ENCODE measurements around the gene IL17RD.

Gene IL17RD

DNA sequence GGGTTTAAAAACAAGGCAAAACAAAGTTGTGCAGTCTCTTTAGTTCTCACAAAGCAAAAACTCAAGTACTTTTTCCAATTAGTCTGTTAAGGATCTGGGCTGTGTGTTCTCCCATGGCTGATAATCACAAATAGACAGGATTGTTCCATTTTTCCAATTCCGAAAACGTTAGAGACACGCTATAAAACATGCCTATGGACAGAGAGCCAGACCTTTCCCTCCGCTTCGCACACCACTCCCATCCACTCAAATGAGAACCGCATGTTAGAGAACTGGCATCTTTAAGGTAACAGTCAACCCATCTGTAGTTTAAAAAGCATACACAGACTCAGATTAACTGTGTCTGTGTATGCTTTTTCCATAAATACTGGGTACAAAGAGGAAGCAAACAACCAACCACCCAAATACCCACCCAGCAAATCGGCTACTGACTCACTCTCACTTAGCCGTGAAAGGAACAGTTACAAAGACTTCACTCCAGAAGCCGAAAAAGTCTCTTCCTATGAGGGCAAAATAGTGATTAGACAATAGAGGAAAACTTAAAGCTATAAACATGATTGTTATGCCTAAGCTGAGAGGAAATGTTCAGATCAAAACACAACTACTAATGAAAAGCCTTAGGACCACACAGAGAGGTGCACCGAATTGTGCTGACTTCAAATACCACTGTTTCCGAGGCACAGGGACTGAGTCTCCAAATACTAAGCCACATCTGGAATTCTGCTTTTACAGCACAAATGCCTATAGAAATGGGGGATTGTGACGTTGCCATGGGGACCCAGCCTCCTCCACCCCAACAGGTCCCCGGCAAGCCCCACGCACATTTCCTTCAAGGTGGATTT is 36.1 kb downstream of the IL17RD start:
- DNase-seq, result no peak

DNA sequence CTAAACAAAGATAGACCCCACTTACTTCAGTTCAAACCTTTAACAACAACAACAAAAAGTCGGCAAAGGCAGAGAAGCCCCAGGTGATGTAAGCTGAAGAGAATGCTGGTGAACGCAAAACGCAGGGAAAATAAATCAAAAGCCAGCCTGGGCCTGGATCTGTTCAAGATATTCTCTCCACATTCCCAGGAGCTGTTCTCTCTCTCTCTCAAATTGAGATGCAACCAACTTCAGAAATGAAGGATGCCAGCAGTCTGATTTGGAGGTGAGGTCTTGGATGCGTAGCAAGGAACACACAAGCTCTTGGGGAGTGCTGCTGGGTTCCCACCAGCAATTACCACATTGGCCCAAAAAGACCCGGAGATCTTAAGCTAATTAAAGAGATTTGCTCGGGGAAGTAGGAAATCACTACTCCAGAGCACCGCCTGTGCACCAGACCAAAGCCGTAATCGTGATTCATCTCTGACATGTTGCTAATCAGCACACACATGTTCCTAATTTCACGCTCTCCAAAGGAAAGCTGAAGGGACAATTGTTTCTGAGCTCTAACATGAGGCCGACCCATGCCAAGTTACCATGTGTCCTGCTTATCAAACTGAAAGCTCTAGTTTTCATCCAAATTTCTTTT is 37.1 kb downstream of the IL17RD start:
- DNase-seq, result no peak

DNA sequence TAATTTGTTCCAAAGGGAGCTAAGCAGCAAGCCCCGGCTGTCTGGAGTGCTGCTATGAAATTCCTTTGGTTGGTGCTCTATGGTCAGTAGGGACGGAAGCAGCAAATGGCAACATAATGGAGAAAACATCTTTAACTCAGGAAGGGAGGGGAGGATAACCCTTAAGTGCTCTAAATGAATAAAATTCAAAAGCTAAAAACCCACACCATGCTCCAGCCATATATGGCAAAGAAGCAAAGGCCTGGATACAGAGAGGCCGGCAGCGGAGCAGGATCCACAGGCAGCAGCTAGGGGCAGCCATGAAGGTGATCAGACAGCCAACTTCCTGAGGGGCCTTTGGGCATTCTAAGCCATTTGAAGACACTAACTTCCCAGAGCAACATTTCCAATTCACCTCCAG is 38.9 kb downstream of the IL17RD start:
- no peak for DNase-seq

DNA sequence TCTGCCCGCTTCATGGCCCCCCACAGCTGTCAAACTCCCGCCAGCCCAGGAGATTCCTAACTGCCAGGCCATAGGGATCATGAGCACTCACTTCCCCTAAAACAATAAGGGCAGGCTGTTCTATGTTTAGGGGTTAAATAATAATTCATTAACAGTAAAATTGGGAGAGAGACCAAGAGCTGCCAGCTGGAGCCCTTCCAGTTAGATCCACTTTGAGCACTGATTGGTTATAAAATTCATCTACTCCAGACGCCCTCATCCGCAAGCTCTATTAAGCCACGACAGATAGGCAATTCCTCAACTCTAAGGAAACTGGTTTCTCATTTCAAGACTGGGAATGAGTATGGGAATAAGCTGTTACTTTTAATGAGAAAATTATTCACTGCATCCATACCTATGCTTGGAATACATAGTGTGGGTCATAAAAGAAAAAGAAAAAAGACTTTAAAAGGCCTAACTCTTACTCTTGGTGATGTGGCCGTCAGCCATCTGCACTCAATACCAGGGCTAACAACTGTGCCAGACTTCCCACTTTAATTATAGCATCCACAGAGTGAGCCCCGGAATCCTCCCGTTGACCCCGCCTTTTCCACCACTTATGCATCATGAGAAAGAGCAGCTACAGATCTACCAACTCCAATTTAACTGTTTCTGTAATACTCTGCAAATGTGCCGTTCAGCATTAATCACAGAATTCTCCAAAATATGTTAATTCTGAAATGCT is 44.5 kb downstream of the IL17RD start:
- DNase-seq, result no peak

DNA sequence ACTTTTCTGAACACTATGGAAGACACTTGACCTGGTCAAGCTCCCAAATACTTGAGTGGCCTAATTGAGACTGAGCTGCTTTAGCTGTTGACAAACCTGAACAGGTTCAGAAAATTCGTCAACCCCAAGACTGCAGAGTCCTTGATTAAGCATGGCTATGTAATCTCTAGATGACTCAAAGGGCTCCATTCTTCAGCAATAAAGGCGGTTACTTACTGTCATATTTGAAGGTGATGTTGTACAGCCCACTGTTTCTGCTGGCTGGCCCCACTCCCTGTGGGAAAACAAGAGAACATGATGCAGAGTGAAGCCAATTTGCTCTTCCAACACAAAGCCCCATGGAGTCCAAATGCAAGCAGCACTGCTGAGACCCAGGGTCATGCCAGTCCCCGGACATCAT is 45.1 kb downstream of the IL17RD start:
- DNase-seq, result no peak

DNA sequence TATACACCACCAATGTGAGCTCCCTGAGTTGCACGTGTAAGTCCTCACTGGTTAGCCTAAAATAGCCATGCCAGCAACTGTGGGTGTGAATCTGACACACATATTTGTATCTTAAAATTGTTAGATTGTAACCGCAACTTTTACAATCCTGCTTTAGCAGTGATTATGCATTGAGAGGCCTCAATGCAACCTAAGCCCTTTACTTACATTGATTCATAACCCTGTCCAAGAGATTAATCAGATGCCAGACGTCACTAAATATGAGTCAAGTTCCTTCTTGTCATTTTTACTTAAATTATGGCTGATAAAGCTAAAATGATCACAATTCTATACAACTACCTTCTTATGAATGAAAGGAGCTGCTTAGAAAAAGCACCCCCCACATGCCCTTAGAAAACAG is 46.9 kb downstream of the IL17RD start:
- no peak for DNase-seq

DNA sequence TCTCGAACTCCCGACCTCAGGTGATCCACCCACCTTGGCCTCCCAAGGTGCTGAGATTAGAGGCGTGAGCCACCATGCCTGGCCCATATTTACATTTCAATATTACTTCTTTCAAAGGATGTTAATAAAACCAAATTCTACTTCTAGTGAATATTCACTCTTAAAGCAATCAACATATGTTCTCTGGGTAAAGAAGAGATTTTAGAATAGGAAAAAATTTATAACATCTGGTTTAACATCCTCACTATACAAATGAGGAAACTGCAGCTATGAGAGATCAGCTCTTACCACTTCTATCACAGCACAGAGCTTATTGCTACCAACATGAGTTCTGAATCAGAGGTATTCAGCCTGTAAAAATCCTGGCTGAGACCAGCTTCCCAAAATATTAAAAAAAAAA is 48.7 kb downstream of the IL17RD start:
- DNase-seq, result no peak

DNA sequence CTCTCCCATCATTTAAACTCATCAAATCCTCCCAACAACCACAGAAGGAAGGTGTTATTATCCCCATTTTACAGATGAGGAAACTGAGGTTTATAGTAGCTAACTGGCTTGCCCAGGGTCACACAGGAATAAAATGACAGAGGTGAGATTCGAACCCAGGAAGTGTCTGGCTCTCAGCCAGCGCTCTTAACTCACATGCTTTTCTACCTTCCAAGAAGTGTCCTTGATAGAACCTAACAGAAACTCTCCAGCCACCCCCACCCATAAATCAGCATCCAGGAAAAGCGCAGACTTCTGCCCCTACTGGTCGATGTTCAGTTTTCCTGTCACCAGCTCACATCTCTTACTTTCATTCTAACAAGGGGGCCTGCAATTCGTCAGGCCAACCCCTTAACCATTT is 52.9 kb downstream of the IL17RD start:
- DNase-seq, result no peak

DNA sequence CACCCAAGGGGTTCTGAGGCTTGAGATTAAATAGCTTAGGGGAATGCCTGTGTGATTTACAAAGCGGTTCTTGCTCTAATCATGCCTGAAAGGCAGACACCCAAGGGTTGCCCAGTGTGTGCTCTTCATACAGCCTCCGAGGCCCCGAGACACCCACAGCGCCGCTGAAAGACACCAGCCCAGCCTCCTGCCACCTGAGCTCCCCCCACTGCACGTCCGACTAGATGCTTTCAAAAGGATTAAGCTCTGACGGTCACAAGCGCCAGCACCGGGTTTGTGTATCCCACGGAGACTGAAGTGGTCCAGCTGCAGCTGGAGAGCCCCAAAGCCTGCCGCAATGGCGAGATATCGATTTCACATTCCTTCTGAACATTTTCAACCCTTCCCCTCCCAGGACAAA is 54.4 kb downstream of the IL17RD start:
- no peak for DNase-seq

DNA sequence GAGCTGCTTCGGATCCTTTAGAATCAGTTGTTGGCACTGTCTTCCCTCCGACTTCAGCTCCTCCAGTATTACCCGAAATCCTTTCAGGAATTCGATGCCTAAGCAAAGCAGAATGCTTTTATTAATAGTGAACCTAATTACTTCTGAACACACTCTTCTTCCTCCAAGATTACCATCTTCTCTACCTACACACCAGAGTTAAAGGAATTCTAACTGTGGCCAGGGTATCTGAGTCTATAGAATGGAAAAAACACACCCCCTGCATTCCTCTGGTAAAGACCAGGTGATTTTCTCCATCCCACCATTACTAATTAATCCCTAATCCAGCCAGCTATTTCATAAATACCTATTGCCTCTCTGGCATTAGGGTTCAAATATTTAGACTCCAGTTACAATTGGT is 54.9 kb downstream of the IL17RD start:
- no peak for DNase-seq

DNA sequence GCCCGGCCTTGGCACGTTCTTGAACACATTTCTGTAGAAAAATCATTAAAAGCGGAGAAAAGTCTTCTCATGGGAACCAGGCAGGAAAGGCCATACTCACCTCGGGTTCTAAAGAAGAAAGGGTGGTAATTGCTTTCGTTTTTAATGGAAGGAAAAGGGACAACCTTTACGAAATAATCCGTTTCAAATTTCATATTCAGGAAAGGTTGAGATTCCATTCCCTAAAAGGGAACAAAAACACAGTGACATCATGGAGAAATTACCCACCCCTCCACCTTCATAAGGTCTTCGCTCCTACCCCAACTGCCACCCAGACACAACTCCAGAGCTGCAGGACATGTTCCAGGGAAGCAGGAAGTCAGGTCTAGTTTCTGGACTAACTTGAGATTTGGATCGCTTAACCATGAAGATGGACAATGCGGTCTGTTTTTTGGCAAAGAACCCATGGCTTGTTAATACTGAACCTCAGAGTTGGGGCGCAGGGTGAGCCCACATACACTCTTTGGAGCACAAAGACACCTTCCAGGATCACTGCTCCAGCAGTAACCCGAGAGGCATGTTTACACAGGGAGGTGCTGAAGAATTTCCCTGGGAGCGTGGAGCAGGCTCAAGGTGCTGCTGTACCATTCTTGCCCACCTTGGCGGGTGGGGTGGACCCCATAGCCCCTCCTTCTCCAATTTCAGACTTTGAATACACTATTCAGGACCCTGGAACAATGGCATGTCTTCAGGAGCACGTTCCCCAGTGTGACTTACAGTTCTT is 55.5 kb downstream of the IL17RD start:
- DNase-seq, result no peak

DNA sequence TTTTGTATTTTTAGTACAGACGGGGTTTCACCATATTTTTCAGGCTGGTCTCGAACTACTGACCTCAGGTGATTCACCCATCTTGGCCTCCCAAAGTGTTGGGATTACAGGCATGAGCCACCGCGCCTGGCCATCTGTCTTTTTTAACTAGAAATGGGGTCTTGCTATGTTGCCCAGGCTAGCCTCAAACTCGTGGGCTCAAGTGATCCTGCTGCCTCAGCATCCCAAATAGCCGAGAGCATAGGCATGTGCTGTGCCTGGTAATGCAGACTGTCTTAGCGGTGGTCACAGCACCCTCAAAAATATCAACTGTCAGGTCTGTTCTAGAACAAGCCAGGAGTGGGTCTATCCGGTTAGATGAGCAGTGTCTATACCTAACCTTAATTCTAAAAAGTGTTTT is 56.5 kb downstream of the IL17RD start:
- no peak for DNase-seq

DNA sequence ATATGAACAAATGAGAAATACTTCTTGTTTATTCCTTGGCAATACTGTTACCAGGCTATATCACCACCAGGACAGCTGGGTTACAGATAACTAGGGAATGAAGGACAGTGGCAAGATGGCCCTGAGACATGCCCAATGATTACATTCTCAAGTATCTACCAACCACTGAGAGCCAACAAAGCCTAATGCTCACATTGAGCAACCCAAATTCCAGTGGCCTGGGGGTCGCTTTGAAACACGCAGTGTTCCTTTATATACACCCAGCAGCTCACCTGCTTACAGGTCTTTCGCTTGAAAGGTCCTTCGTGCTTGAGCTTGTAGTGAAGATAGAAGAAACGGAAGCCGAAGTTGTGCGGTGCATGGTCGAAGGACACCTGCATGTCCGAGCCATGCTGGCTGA is 59.6 kb downstream of the IL17RD start:
- DNase-seq, result no peak

DNA sequence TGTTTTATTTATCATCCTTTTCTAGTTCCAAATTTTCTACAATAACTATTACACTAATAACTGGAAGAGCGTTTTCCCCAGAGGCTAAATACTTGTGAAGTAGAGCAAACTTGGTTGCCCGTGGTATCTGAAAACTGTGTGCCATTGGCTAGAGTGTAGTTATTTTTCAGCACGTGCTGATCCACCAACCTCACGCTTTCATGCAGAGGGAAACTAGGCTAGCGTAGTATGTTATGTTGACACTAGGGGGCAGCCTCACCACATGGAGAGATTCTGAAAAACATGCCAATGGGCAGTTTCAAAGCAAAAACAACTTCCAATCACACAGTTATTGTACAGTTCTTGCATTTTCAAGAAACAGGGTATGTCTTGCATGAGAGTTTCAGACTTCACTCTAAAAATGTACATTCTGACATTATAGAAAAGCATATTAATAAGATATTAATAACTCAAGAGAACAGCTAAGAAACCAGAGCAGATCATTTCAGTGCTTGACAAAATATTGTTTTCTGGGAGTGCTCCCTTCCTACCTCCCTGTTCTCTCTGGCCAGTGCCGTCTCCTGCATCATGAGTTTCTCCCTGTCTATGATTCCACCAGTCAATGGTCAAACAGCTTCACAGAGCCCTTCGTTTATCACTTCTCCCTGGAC is 65.0 kb downstream of the IL17RD start:
- peak; percentile 64 to 71 for DNase-seq

DNA sequence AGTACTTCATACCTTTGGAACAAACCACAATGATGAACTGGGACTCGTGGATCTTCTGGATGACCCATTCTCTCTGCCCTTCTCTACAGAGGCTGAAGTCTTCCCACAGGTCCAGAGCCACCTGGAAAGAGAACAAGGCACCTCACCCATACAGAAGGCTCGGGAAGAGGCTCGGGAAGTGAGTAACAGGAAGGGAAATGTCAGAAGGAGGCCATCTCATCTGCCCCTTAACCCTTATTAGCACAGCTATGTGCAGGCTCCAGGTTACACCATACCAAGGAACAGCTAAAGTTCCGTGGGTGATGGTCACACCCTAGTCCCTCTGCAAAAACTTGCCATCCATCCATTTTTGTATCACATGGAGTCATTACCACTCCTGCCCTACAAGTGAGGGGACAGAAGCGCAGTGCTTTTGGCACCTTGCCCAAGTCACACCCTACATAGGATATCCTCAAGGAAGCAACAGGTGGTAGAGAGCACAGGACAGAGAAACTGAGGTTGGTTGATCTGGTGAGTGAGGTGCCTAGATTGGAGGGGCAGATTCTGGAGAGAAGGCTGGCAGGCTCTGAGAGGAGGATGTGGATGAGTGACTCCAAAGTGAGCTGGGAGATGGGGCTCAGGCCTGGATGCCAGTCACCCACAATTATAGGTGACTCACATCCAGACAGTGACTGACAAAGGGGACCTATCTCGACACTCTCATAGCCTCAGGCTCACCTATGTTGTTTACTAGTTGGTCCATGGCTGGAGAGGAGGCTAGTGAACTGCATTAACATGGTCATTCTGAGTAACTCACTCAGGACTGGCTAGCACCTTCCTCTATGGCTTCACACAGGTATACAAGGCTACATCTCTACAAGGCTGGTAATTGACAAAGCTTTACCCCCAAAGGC is 66.5 kb downstream of the IL17RD start:
- no peak for DNase-seq

DNA sequence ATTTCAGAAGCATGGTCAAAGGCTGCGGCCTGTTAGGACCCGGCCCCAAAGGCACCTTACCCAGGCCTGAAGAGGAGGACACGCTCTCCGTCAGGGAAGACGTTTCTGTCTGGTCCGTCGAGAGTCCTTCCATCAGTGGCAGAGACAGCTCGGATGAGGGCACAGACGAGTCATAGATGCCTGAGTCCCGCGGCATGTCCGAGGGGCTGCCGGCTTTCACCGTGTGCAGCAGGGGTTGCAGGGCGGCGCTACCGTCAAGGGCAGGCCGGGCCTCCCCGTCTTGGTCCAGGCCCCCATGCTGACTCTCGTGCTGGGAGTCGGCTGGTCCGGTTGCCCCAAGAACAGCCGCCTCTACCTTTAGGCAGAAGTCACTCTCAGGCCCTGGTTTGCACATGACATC is 67.6 kb downstream of the IL17RD start:
- DNase-seq, result no peak

DNA sequence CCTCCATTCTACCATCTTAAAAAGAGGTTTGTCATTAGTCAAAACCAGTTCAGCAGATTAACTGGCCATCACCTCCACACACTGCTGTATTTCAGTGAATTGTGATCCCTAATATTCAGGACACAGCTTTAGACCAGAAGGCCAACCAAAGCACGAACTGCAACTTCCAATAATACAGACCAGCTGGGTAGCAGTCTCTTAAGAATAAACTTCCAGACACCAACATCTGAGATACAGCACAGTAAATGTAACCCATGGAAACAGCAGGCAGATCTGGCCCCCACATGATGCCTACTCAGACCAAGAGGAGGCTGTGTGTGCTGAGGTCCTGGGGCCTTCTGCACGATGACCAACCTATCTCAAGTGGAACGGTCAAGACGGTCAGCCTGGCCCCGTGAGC is 69.8 kb downstream of the IL17RD start:
- no peak for DNase-seq

DNA sequence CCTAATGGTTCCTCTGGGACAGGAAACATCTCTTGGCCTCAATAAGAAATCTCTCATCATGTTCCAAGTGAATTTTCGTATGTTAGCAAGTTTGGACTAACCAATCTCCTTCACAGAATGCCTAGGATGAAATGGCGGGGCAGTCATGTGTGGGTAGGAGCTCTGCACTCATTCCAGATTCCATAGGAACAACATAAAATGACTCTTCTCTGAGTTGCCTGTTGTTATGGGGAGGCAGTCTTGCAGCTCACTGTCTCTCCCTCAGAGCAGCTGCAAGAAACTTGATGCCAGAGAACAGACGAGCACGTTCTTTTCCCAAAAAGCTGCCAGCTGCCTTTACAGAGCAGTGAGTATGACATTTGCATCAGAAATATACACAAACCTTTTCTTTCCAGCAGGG is 70.6 kb downstream of the IL17RD start:
- DNase-seq, result no peak

DNA sequence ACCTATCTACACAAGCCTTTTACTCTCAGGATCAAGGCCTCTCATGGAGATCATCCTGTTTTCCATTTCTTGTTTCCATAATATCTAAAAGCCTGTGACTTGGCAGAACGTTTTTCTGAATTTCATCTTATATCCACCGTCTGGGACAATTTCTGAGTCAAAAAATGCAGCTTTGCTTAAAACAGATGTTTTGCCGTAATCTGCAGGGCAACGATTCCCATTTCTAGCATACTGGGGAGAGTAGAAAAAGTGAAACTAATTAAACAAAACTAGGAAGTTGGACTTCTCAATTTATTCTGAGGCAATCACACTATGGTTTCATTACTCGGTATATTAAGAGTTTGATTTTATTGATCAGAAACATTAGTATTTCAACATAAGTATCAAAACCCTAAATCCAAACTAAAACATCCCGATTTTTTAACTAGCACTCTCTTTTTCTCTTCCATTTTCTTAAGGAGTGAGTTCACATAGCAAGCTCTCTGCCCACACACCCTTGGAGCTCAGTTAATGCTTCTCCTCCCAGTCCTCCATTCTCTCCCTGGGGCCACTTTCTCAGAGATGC is 71.1 kb downstream of the IL17RD start:
- no peak for DNase-seq

DNA sequence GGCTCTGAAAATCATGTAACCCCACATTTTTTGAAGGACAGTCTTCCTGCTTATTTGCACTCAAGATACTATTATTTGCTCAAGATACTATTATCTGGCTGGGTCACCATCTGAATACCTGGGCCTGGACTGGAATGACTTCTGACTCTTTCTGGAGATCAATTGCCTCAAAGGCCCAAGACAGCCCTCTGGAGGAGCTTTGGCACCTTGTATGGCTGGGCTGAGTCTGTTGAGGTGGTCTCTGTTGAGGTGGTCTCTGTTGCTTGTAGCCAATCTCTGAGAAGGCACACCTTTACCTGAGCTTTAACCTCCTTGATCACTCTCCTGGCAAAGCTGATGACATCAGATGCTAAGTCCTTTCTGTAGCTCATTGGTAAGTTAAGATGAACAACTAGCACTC is 71.7 kb downstream of the IL17RD start:
- DNase-seq, result no peak

DNA sequence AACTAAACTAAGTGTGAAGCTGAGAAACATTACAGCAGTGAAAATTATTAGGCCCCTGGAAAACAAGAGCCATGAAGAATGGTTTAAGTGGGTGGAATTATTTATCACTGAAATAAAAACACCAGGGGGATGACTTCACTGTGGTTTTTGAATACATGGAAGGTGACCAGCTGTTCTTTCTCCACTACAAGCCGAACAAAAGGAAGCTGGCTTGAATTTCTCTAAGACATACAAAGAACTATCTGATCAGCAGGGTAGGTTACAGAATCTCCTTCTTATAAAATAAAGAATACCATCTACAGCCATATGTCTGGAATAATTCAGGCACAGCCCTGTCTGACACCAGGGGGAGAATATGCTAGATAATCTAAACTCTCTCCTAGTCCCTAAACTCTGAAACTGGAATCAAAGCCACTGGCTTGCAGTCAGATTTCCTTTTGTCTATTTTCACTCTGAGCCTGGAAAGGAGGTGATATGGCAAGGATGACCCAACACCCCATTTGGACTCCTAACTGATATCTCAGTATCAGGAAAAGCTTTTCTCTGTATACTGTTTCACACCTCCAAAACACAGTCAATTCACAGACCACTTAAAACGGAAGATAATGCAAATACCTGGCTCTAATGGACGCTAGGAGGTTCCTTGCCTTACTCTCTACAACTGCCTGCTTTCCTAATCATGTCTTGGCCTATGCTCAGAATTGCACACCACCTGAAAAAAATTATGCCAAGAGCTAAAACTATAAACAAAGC is 73.5 kb downstream of the IL17RD start:
- no peak for DNase-seq
